ENCODE measurements around the gene GTF3C5.

Gene GTF3C5

DNA sequence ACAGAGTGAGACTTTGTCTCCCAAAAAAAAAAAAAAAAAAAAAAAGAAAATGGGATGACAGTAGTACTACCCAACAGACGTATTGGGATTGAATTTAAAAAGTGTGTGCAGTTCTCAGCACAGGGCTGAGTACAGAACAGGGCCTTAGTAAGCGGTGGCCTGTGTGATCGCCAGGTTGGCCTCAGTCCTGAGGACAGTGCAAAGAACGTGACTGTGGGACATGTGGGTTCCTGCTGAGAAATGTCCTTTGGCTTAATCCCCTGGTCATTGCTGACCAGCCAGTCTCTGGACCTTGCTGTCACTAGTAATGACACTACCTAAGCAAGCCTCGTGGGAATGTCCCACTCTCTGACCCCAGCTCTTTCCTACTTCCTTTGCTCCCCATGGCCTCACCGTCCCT lies 13.3 kb downstream of the GTF3C5 start:
- Histone ChIP-seq H3K9me3 (no peaks in the 10 kb centered on the region), H3K4me3 (no peak overlapping the region), H3K27ac (no peak overlapping the region), H3K4me1 (no peaks in the 10 kb centered on the region), H3K27me3 (no peaks in the 10 kb centered on the region), H3K36me3 (peaks cover 61 to 74% (median 68%) of the 10 kb centered on the region in 3 donors)
- no peak for TF ChIP-seq CTCF (IDR thresholded peaks at IDR 0.05)
- no peak for DNase-seq
- intact Hi-C loops (cut with DNase I; ENCODE audit: low total_unique reads): no loop called here

GRCh38 chr9:133044661-133045060 lies 13.9 kb downstream of the GTF3C5 start:
- no peak overlapping the region for H3K4me3 ChIP-seq
- TF ChIP-seq CTCF (IDR thresholded peaks at IDR 0.05): no peak
- intact Hi-C loops (cut with DNase I; ENCODE audit: low total_unique reads): no loop called here
- H3K27me3 ChIP-seq: no peaks in the 10 kb centered on the region
- H3K27ac ChIP-seq: no peak overlapping the region
- H3K9me3 ChIP-seq: no peaks in the 10 kb centered on the region
- H3K4me1 ChIP-seq: no peaks in the 10 kb centered on the region
- no peak for DNase-seq
- peaks cover 64 to 80% (median 70%) of the 10 kb centered on the region in 3 donors for H3K36me3 ChIP-seq

DNA sequence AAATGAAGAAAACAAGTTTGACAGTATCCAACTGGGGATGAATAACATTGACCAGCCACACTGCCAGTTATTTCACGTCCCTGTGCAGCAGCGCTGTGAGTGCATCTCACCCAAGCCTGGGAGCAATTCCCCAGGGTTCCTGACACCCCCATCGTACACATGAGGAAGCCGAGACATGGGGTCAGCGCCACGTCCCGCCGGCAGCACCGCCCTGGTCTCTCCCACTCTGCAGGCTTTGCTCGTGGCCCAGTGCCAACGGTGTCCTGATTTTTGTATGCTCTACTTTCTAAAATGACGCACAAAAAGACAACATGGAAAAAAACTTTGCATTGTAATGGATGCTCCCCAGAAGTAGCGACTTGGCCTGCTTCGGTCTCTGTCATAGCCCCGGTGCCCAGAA lies 14.3 kb downstream of the GTF3C5 start:
- no peak for DNase-seq
- Histone ChIP-seq H3K9me3 (no peaks in the 10 kb centered on the region), H3K36me3 (peaks cover 69 to 85% (median 70%) of the 10 kb centered on the region in 3 donors), H3K27ac (no peak overlapping the region), H3K27me3 (no peaks in the 10 kb centered on the region), H3K4me3 (no peak overlapping the region), H3K4me1 (no peaks in the 10 kb centered on the region)
- intact Hi-C loops (cut with DNase I; ENCODE audit: low total_unique reads): no loop called here
- no peak for TF ChIP-seq CTCF (IDR thresholded peaks at IDR 0.05)

- H3K4me1 ChIP-seq: no peaks in the 10 kb centered on the region
- H3K9me3 ChIP-seq: no peaks in the 10 kb centered on the region
- intact Hi-C loops (cut with DNase I; ENCODE audit: low total_unique reads): no loop called here
- DNase-seq: no peak
- H3K36me3 ChIP-seq: peaks cover 80 to 97% (median 81%) of the 10 kb centered on the region in 3 donors
- no peak overlapping the region for H3K4me3 ChIP-seq
- no peaks in the 10 kb centered on the region for H3K27me3 ChIP-seq
- TF ChIP-seq CTCF (IDR thresholded peaks at IDR 0.05): no peak
- H3K27ac ChIP-seq: no peak overlapping the region
Measured at GRCh38 chr9:133046196-133046899, 15.6 kb downstream of the GTF3C5 start.

DNA sequence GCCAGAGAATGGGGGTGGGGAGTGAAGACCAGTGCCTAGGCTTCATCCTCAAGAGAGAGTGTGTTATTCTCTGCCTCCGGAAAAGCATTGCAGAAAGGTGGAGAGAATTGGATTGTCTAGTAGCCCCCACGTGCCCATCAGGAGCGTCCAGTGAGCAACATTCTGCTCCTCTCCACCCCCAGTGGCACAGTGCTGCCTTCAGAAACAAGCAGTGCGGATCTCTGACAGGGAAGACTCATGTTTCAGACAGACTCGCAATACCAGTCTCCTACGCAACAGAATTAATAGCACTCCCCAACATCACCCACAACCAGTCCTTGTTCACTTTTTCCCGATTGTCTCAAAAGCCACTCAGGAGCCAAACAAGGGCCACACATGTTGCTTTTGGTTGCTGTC lies 16.1 kb downstream of the GTF3C5 start:
- H3K4me1 ChIP-seq: no peaks in the 10 kb centered on the region
- no peaks in the 10 kb centered on the region for H3K27me3 ChIP-seq
- intact Hi-C loops (cut with DNase I; ENCODE audit: low total_unique reads): no loop called here
- TF ChIP-seq CTCF (IDR thresholded peaks at IDR 0.05): no peak
- H3K36me3 ChIP-seq: peaks cover 84 to 98% (median 84%) of the 10 kb centered on the region in 3 donors
- no peak for DNase-seq
- no peak overlapping the region for H3K4me3 ChIP-seq
- H3K9me3 ChIP-seq: no peaks in the 10 kb centered on the region
- H3K27ac ChIP-seq: no peak overlapping the region

All from tibial artery (tissue), 4 donors.